HG02623 (cell line): ENCODE measurements around the gene LCT.
"Not testable (repeated sequence)": the region's sequence is repeated elsewhere in the genome, so short reads cannot be mapped to it uniquely, and the experiment has no call there.

ENCODE experiments used
- ATAC-seq: cut with Tn5 transposase; IDR thresholded peaks from one replicate; pipeline ENCODE4 v1.9.1; 2021; ENCODE audit warnings: moderate library complexity; ENCODE audit not compliant: unreplicated experiment

LCT gene

GRCh38 chr2:135798275-135798705, 38.7 kb downstream of the LCT start:
- ATAC-seq, result no peak

- peak; percentile 79 for ATAC-seq
Observed at GRCh38 chr2:135797497-135798274, 39.3 kb downstream of the LCT start.

GRCh38 chr2:135796606-135797005, 40.4 kb downstream of the LCT start:
- ATAC-seq, result no peak

GRCh38 chr2:135795641-135796040, 41.3 kb downstream of the LCT start:
- not testable (repeated sequence) for ATAC-seq

- ATAC-seq, result no peak
Observed at GRCh38 chr2:135792401-135793150, 44.4 kb downstream of the LCT start.

- no peak for ATAC-seq
Observed at GRCh38 chr2:135791418-135792190, 45.4 kb downstream of the LCT start.

- ATAC-seq, result no peak
Observed at GRCh38 chr2:135790423-135790822, 46.6 kb downstream of the LCT start.

GRCh38 chr2:135786823-135787222, 50.2 kb downstream of the LCT start:
- ATAC-seq, result no peak

GRCh38 chr2:135785032-135785431, 52.0 kb downstream of the LCT start:
- ATAC-seq, result no peak

- no peak for ATAC-seq
Observed at GRCh38 chr2:135783439-135783838, 53.5 kb downstream of the LCT start.

GRCh38 chr2:135782231-135782630, 54.8 kb downstream of the LCT start:
- ATAC-seq, result no peak

- no peak for ATAC-seq
Observed at GRCh38 chr2:135776367-135776766, 60.6 kb downstream of the LCT start.

- no peak for ATAC-seq
Observed at GRCh38 chr2:135775420-135775819, 61.6 kb downstream of the LCT start.

- ATAC-seq, result no peak
Observed at GRCh38 chr2:135773917-135774316, 63.1 kb downstream of the LCT start.

- ATAC-seq, result no peak
Observed at GRCh38 chr2:135773319-135773718, 63.7 kb downstream of the LCT start.

- no peak for ATAC-seq
Observed at GRCh38 chr2:135768863-135769262, 68.1 kb downstream of the LCT start.

- ATAC-seq, result no peak
Observed at GRCh38 chr2:135762530-135762929, 74.5 kb downstream of the LCT start.

GRCh38 chr2:135762022-135762421, 75.0 kb downstream of the LCT start:
- no peak for ATAC-seq

- no peak for ATAC-seq
Observed at GRCh38 chr2:135756692-135757091, 80.3 kb downstream of the LCT start.

- ATAC-seq, result no peak
Observed at GRCh38 chr2:135755573-135755972, 81.4 kb downstream of the LCT start.

- ATAC-seq, result no peak
Observed at GRCh38 chr2:135745545-135745944, 91.4 kb downstream of the LCT start.
